HCT116 (cell line): ENCODE results near the gene GALNT6. TPM values are rescaled to one million over a fixed set of nuclear protein-coding genes. Genes with fewer than 3 reads are reported as not detected.

Experiments
- ATAC-seq: fragments of 200-7000 bp; cut with Tn5 transposase; 2 replicates; pipeline ENCODE4 v1.9.1; 2020; ENCODE audit warnings: mild to moderate bottlenecking, moderate library complexity
- BruUV-seq: library from RNA; stranded (reverse); fragments of 400-500 nt; replicated peaks from 2 replicates; lab custom pipeline; 2021; lab: Mats Ljungman, UMichigan
- CTCF ChIA-PET: fragments of 300-600 bp; sonication (Branson Sonifier 250); formaldehyde crosslinking; loops from one replicate; lab custom pipeline; 2021; ENCODE audit warnings: antibody characterized with exemption; lab: Charles Lee
- POLR2A ChIA-PET: fragments of 300-600, 350-600 bp; sonication (Branson Sonifier 250); formaldehyde crosslinking; loops from one replicate; lab custom pipeline; 2021; ENCODE audit warnings: antibody characterized with exemption; lab: Charles Lee
- RAD21 ChIA-PET, 2 experiments: fragments of 300-600 bp; sonication (Branson Sonifier 250); formaldehyde crosslinking; loops; one replicate each; lab custom pipeline; 2023; ENCODE audit warnings: low total read pairs in 2 of 2; ENCODE audit not compliant: uncharacterized antibody in 2 of 2, unreplicated experiment in 2 of 2, low non-redundant PET in 1 of 2; lab: Charles Lee
- DNase-seq: peaks from one replicate; pipeline ENCODE4 v3.0.0-alpha.2; 2010; ENCODE audit warnings: low read depth, low spot score
- H2AFZ ChIP-seq: fragments of 200-600 bp; shearing (Covaris generic), sonication (generic); 2 replicates; pipeline ENCODE4 v1.6.1; 2017; ENCODE audit warnings: low read depth, mixed run types, mixed read lengths, antibody characterized with exemption, low read length; ENCODE audit not compliant: poor library complexity, severe bottlenecking
- H3K27ac ChIP-seq: 2 replicates; pipeline ENCODE4 v1.5.1; 2012; ENCODE audit warnings: low read depth, low read length
- H3K27me3 ChIP-seq: fragments of 200-600 bp; sonication (generic); 2 replicates; pipeline ENCODE4 v1.6.1; 2016; ENCODE audit warnings: mixed run types, low read length, mixed read lengths; ENCODE audit not compliant: insufficient read depth
- H3K36me3 ChIP-seq, 2 experiments: fragments of 200-500 bp in 1 of 2; fragments of 200-600 bp in 1 of 2; sonication (Bioruptor generic) in 1 of 2; sonication (generic) in 1 of 2; 2 replicates each; pipeline versions ENCODE4 v1.5.1 to v1.6.1; 2014 to 2016; ENCODE audit warnings: low read length in 2 of 2, inconsistent platforms in 1 of 2, mixed read lengths in 1 of 2, mixed run types in 1 of 2; ENCODE audit not compliant: insufficient read depth in 2 of 2, control insufficient read depth in 1 of 2
- H3K4me1 ChIP-seq, 2 experiments: fragments of 200-600 bp in 1 of 2; sonication (generic) in 1 of 2; 2 replicates each; pipeline versions ENCODE4 v1.5.1 to v1.6.1; 2012 to 2017; ENCODE audit warnings: low read length in 2 of 2, inconsistent platforms in 1 of 2, mild to moderate bottlenecking in 1 of 2, mixed read lengths in 1 of 2, mixed run types in 1 of 2, moderate library complexity in 1 of 2; ENCODE audit not compliant: insufficient read depth in 2 of 2, control insufficient read depth in 1 of 2
- H3K4me2 ChIP-seq: fragments of 200-600 bp; sonication (generic); 2 replicates; pipeline ENCODE4 v1.6.1; 2017; ENCODE audit warnings: mixed run types, low read length, mixed read lengths
- H3K4me3 ChIP-seq, 2 experiments: fragments of 200-600 bp in 1 of 2; sonication (generic) in 1 of 2; replicated peaks in 1 of 2; 2 replicates each; pipeline ENCODE4 v1.5.1; 2011 to 2016; ENCODE audit warnings: low read length in 2 of 2, control low read depth in 1 of 2, low read depth in 1 of 2, mild to moderate bottlenecking in 1 of 2, mixed read lengths in 1 of 2, mixed run types in 1 of 2
- H3K79me2 ChIP-seq: fragments of 200-600 bp; sonication (generic); 2 replicates; pipeline ENCODE4 v1.6.1; 2017; ENCODE audit warnings: mild to moderate bottlenecking, mixed run types, low read length, moderate library complexity, mixed read lengths; ENCODE audit not compliant: insufficient read depth
- H3K9ac ChIP-seq: fragments of 200-600 bp; sonication (generic); 2 replicates; pipeline ENCODE4 v1.6.1; 2016; ENCODE audit warnings: low read length, mixed read lengths
- H3K9me2 ChIP-seq: fragments of 200-600 bp; sonication (generic), shearing (Covaris generic); 2 replicates; pipeline ENCODE4 v1.6.1; 2017; ENCODE audit warnings: mixed run types, mild to moderate bottlenecking, moderate library complexity; ENCODE audit not compliant: insufficient read depth
- H3K9me3 ChIP-seq, 2 experiments: fragments of 200-500 bp in 1 of 2; fragments of 200-600 bp in 1 of 2; sonication (Bioruptor generic) in 1 of 2; sonication (generic) in 1 of 2; 2 replicates each; pipeline ENCODE4 v1.6.1; 2014 to 2017; ENCODE audit warnings: low read length in 2 of 2, mixed read lengths in 2 of 2, inconsistent platforms in 1 of 2, low read depth in 1 of 2, mild to moderate bottlenecking in 1 of 2, mixed run types in 1 of 2, moderate library complexity in 1 of 2; ENCODE audit not compliant: control insufficient read depth in 1 of 2, insufficient read depth in 1 of 2
- H4K20me1 ChIP-seq: fragments of 200-600 bp; sonication (generic), shearing (Covaris generic); 2 replicates; pipeline ENCODE4 v1.6.1; 2017; ENCODE audit warnings: mixed run types, mild to moderate bottlenecking, moderate library complexity; ENCODE audit not compliant: insufficient read depth
- CBX3 ChIP-seq: IDR thresholded peaks from 2 replicates; pipeline ENCODE4 v1.6.1; 2012; ENCODE audit warnings: low read depth
- ELF1 ChIP-seq: IDR thresholded peaks from 2 replicates; pipeline ENCODE4 v1.6.1; 2012; ENCODE audit warnings: low read depth, borderline replicate concordance
- EZH2phosphoT487 ChIP-seq: fragments of 200-600 bp; IDR thresholded peaks from 2 replicates; pipeline ENCODE4 v1.6.1; 2018; ENCODE audit warnings: antibody characterized with exemption, borderline replicate concordance
- FOSL1 ChIP-seq: IDR thresholded peaks from 2 replicates; pipeline ENCODE4 v1.6.1; 2012; ENCODE audit warnings: low read depth
- JUND ChIP-seq: IDR thresholded peaks from 2 replicates; pipeline ENCODE4 v1.6.1; 2012
- POLR2A ChIP-seq: IDR thresholded peaks from 2 replicates; pipeline ENCODE4 v1.7.0; 2011; ENCODE audit warnings: borderline replicate concordance; ENCODE audit not compliant: insufficient read depth, insufficient read length; ENCODE audit errors: extremely low read depth
- POLR2AphosphoS5 ChIP-seq: IDR thresholded peaks from 2 replicates; pipeline ENCODE4 v1.6.1; 2011; ENCODE audit warnings: mild to moderate bottlenecking, low read depth, low read length, moderate library complexity
- RAD21 ChIP-seq: IDR thresholded peaks from 2 replicates; pipeline ENCODE4 v1.6.1; 2012; ENCODE audit warnings: low read depth, mild to moderate bottlenecking
- SP1 ChIP-seq: IDR thresholded peaks from 2 replicates; pipeline ENCODE4 v1.6.1; 2012; ENCODE audit warnings: low read depth
- TCF7L2 ChIP-seq: IDR thresholded peaks from 2 replicates; pipeline ENCODE4 v1.7.0; 2011; ENCODE audit warnings: borderline replicate concordance, inconsistent platforms; ENCODE audit not compliant: insufficient read depth, insufficient read length; ENCODE audit errors: extremely low read depth
- YY1 ChIP-seq: IDR thresholded peaks from 2 replicates; pipeline ENCODE4 v1.6.1; 2011; ENCODE audit warnings: low read length, low read depth, moderate library complexity, mild to moderate bottlenecking; ENCODE audit not compliant: insufficient replicate concordance; ENCODE audit errors: extremely low read depth
- intact Hi-C: fragments of 100-400 bp; cut with micrococcal nuclease; formaldehyde crosslinking; loops from 2 replicates; pipeline ENCODE4 v1.10.0; 2022
- total RNA-seq: library from RNA; stranded (reverse); gene quantifications from one replicate; pipeline ENCODE4 v1.2.1, GENCODE V29; 2021; ENCODE audit not compliant: unreplicated experiment
- TF ChIP-seq, protein P1 (sequence below): IDR thresholded peaks from 2 replicates; pipeline ENCODE4 v1.6.1; 2012

Gene GALNT6
- total RNA-seq, 1 experiment from 2014 or later: 16.4 TPM

DNA sequence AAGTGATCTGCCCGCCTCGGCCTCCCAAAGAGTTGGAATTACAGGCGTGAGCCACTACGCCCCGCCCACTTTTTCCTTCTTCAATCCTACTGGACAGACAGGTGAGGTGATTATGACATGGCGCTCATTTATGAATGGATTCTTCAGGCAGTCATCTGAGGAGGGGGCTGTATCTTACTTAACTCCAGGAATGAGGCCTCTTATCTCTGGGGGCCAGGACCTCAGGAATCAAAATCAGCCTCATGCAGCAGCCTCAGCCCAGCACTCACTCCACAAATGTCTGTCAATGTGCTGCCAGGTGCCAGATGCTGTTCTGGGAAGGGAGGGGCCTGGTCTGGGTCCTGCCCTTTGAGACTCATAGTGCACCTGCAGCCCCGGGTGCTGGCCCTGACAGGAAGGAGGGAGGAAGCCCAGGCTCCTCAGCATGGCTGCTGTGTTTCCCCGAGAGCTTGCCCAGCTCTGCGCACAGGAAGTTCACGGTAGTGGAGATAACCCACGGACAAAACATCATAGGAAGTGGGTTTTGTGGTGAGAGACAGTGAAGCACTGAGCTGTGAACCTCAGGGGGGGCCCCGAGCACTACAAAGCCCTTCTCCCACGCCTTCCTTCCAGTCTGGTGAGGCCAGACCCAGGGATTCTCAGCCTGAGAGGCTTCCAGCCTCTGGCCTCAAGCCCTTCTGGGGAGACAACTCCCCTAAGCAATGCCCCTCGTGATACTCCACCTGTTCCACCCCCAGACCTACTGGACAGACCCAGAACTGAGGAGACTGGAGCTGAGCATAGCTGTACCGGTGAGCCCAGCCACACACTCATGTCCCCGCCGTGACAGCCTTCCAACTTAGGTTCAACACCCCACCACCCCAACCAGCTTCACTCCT lies 22.3 kb downstream of the GALNT6 start:
- Histone ChIP-seq H3K27me3 (no peaks in the 10 kb centered on the region), H3K9me2 (no peaks in the 10 kb centered on the region), H3K27ac (no peak overlapping the region), H3K9ac (no peak overlapping the region), H3K4me2 (no peak overlapping the region), H3K79me2 (no peaks in the 10 kb centered on the region), H2AFZ (no peak overlapping the region), H3K9me3 (no peaks in the 10 kb centered on the region), H3K36me3 (no peaks in the 10 kb centered on the region), H3K4me3 (no peak overlapping the region), H3K4me1 (peaks cover 16 to 23% of the 10 kb centered on the region in 2 experiments), H4K20me1 (no peaks in the 10 kb centered on the region)
- intact Hi-C loops: no loop called here
- DNase-seq (no peak), ATAC-seq (no peak)
- ChIA-PET CTCF (no interaction called here), RAD21 (no interaction called here), POLR2A (no interaction called here)
- BruUV-seq: no TSS peak
- TF ChIP-seq EZH2phosphoT487: no peak
- TF ChIP-seq SP1: no peak
- no peak for TF ChIP-seq ELF1
- no peak for TF ChIP-seq JUND
- TF ChIP-seq, protein P1, sequence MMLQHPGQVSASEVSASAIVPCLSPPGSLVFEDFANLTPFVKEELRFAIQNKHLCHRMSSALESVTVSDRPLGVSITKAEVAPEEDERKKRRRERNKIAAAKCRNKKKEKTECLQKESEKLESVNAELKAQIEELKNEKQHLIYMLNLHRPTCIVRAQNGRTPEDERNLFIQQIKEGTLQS: no peak
- no peak for TF ChIP-seq YY1
- no peak for TF ChIP-seq TCF7L2
- no peak for TF ChIP-seq CBX3
- TF ChIP-seq POLR2A: no peak
- no peak for TF ChIP-seq POLR2AphosphoS5
- TF ChIP-seq RAD21: no peak
- TF ChIP-seq FOSL1: no peak
